Measurements from ENCODE around the gene RC3H2. TPM values are rescaled to one million over a fixed set of nuclear protein-coding genes. Genes with fewer than 3 reads are reported as not detected.

Gene RC3H2
- total and polyA plus RNA-seq, 2 of the 13 experiments (the other 11 are each of a cell fraction or from before 2014, with no cell fraction given) = 21.0 to 36.4 TPM

GRCh38 chr9:122931226-122932121 is 26.3 kb upstream of the RC3H2 start, which contains the start of gene ZBTB26 (continued):
- TF ChIP-seq TRIM24 (CRISPR knock-in tag; IDR thresholded peaks at IDR 0.05) (no peak), ZNF776 (CRISPR knock-in tag; IDR thresholded peaks at IDR 0.05) (no peak), ZNF574 (CRISPR knock-in tag; IDR thresholded peaks at IDR 0.05) (peak; percentile 88), KDM5A (IDR thresholded peaks at IDR 0.05; ENCODE audit: borderline replicate concordance, low read length) (peak; percentile 92), AGO2 (optimal IDR thresholded peaks at IDR 0.05; ENCODE audit: low read depth, low read length) (peak; percentile 26), ZFX (CRISPR knock-in tag; IDR thresholded peaks at IDR 0.05; ENCODE audit: low read depth) (peak; percentile 96), ZNF367 (CRISPR knock-in tag; IDR thresholded peaks at IDR 0.05; ENCODE audit: borderline replicate concordance) (no peak), HNF1B (CRISPR knock-in tag; IDR thresholded peaks at IDR 0.05) (peak; percentile 79; the same call in 1 of the 2 replicates), ZNF777 (CRISPR knock-in tag; IDR thresholded peaks at IDR 0.05) (peak; percentile 78), ZNF883 (CRISPR knock-in tag; IDR thresholded peaks at IDR 0.05; ENCODE audit: not compliant biosample characterization) (peak; percentile 77), PHF21A (CRISPR knock-in tag; IDR thresholded peaks at IDR 0.05) (peak; percentile 77), ZNF350 (CRISPR knock-in tag; IDR thresholded peaks at IDR 0.05; ENCODE audit: borderline replicate concordance, low read depth) (peak; percentile 81; the same call in 1 of the 2 replicates), ZNF563 (CRISPR knock-in tag; IDR thresholded peaks at IDR 0.05) (0 out of 2 replicates have a peak, but pooled peaks have one; percentile 70), YY1 (IDR thresholded peaks at IDR 0.05; ENCODE audit: insufficient read depth, insufficient replicate concordance, low read depth, low read length) (peak; percentile 70), WIZ (CRISPR knock-in tag; IDR thresholded peaks at IDR 0.05) (no peak), NRL (CRISPR knock-in tag; IDR thresholded peaks at IDR 0.05; ENCODE audit: borderline replicate concordance) (peak; percentile 67; the same call in 1 of the 2 replicates), NAIF1 (CRISPR knock-in tag; IDR thresholded peaks at IDR 0.05; ENCODE audit: borderline replicate concordance) (0 out of 2 replicates have a peak, but pooled peaks have one; percentile 19), CERS6 (CRISPR knock-in tag; IDR thresholded peaks at IDR 0.05) (0 out of 2 replicates have a peak, but pooled peaks have one; percentile 48), RARA (CRISPR knock-in tag; IDR thresholded peaks at IDR 0.05) (peak; percentile 20; the same call in 1 of the 2 replicates), REL (CRISPR knock-in tag; conservative IDR thresholded peaks at IDR 0.05) (no peak), HIC2 (CRISPR knock-in tag; IDR thresholded peaks at IDR 0.05; ENCODE audit: low read depth) (peak; percentile 73)
